Esophagus muscularis mucosa (tissue), 4 donors: ENCODE measurements around the gene DSTYK. TPM values are rescaled to one million over a fixed set of nuclear protein-coding genes. Genes with fewer than 3 reads are reported as not detected.

ENCODE experiments used
- DNase-seq: peaks from one replicate; pipeline ENCODE4 v3.0.0-alpha.2; 2017; ENCODE audit errors: extremely low spot score
- H3K27ac ChIP-seq, 4 donors: fragments of 200-600 bp; sonication (generic); replicated peaks in 1 of 4; 1 replicate in 3 of 4; 2 replicates in 1 of 4; pipeline ENCODE4 v1.5.1; 2016 to 2019; ENCODE audit warnings: mild to moderate bottlenecking in 1 of 4
- H3K27me3 ChIP-seq, 4 donors: fragments of 200-600 bp; sonication (generic); one replicate each; pipeline versions ENCODE4 v1.5.1 to v1.6.0; 2016 to 2019
- H3K36me3 ChIP-seq, 4 donors: fragments of 200-600 bp; sonication (generic); one replicate each; pipeline ENCODE4 v1.5.1; 2016 to 2019
- H3K4me1 ChIP-seq, 4 donors: fragments of 200-600 bp; sonication (generic); one replicate each; pipeline ENCODE4 v1.5.1; 2016 to 2019
- H3K4me3 ChIP-seq, 4 donors: fragments of 200-600 bp; sonication (generic); 1 replicate in 2 of 4; 2 replicates in 2 of 4; pipeline ENCODE4 v1.5.1; 2016 to 2019; ENCODE audit warnings: mild to moderate bottlenecking in 4 of 4, moderate library complexity in 1 of 4
- H3K9me3 ChIP-seq, 4 donors: fragments of 200-600 bp; sonication (generic); 1 replicate in 3 of 4; 2 replicates in 1 of 4; pipeline ENCODE4 v1.5.1; 2016 to 2019
- EP300 ChIP-seq: sonication (generic); formaldehyde crosslinking; IDR thresholded peaks from one replicate; pipeline ENCODE4 v1.6.1; 2017; ENCODE audit warnings: antibody characterized with exemption
- POLR2A ChIP-seq: fragments of 450-650 bp; IDR thresholded peaks from one replicate; pipeline ENCODE4 v1.6.1; 2017; ENCODE audit warnings: antibody characterized with exemption, moderate library complexity, mild to moderate bottlenecking, low read depth
- POLR2AphosphoS5 ChIP-seq, 2 donors: sonication (generic); formaldehyde crosslinking; IDR thresholded peaks; one replicate each; pipeline ENCODE4 v1.6.1; 2017; ENCODE audit warnings: antibody characterized with exemption in 2 of 2
- WGBS: methylation state at CpG from one replicate; pipeline ENCODE4 v1.1.5; 2018; 5-methylcytosine and 5-hydroxymethylcytosine counted together
- intact Hi-C: fragments of 100-400 bp; cut with DNase I; formaldehyde crosslinking; loops from one replicate; pipeline ENCODE4 v1.15.1; 2023
- total RNA-seq, 4 donors: library from RNA; depleted of rRNA; stranded (reverse); fragments of >200 nt; gene quantifications; one replicate each; pipeline versions ENCODE4 v1.1.0 to v1.2.1, GENCODE V29; 2016
- TF ChIP-seq, protein P1 (sequence below), 3 experiments: fragments of 200-600 bp in 2 of 3; fragments of 450-650 bp in 1 of 3; sonication (generic) in 2 of 3; IDR thresholded peaks; one replicate each; pipeline ENCODE4 v1.5.1; 2017 to 2019; ENCODE audit warnings: antibody characterized with exemption in 3 of 3, mild to moderate bottlenecking in 2 of 3, moderate library complexity in 1 of 3

Gene DSTYK
- total RNA-seq, 4 donors from 2014 or later: 12.0 to 16.1 (median 13.9) TPM

DNA sequence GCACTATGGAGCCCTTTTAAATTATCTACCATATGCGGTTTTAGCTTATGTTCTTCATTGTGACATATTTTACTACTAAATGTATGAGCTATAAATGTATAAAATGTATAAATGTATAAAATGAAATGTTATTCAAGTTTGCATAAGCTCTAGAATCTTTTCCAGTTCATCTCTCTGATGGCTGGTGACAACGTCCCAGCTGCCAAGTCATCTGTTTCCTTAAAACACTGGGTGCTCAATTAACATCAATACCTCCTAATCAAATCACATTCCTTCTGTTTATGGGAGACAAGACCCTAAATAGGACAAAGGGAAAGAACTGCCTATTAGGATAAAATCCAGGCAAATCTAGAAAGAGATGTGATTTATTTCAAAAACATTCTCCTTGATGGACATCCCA lies 22.9 kb downstream of the DSTYK start:
- WGBS: 64% methylated on average over 2 of the region's 2 CpGs
- peaks cover 22 to 73% (median 63%) of the 10 kb centered on the region in 4 donors for H3K4me1 ChIP-seq

DNA sequence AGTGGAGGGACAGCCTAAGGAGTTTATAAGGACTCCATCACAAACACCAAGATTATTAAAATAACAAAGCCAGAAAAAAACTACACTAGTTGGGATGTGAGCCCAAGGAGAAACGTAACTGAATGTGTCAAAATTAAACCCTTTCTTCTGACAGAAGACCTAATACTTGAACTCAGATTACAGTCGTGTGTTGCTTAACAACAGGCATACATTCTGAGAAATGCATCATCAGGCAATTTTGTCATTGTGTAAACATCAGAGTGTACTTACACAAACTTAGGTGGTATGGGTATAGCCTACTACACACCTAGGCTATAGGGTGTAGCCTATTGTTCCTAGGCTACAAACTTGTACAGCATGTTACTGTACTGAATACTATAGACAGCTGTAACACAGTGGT lies 23.4 kb downstream of the DSTYK start:
- Histone ChIP-seq H3K9me3 (no peaks in the 10 kb centered on the region), H3K27me3 (no peaks in the 10 kb centered on the region), H3K27ac (peak overlapping the region in 1 of 4 donors; percentile 16), H3K4me1 (peaks cover 26 to 74% (median 65%) of the 10 kb centered on the region in 4 donors), H3K36me3 (peaks cover 0 to 12% (median 5%) of the 10 kb centered on the region in 4 donors), H3K4me3 (no peak overlapping the region)
- intact Hi-C loops: no loop called here
- 30% methylated on average over 2 of the region's 2 CpGs for WGBS
- no peak for DNase-seq
- TF ChIP-seq, protein P1, sequence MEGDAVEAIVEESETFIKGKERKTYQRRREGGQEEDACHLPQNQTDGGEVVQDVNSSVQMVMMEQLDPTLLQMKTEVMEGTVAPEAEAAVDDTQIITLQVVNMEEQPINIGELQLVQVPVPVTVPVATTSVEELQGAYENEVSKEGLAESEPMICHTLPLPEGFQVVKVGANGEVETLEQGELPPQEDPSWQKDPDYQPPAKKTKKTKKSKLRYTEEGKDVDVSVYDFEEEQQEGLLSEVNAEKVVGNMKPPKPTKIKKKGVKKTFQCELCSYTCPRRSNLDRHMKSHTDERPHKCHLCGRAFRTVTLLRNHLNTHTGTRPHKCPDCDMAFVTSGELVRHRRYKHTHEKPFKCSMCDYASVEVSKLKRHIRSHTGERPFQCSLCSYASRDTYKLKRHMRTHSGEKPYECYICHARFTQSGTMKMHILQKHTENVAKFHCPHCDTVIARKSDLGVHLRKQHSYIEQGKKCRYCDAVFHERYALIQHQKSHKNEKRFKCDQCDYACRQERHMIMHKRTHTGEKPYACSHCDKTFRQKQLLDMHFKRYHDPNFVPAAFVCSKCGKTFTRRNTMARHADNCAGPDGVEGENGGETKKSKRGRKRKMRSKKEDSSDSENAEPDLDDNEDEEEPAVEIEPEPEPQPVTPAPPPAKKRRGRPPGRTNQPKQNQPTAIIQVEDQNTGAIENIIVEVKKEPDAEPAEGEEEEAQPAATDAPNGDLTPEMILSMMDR (IDR thresholded peaks at IDR 0.05): no peak
- TF ChIP-seq POLR2AphosphoS5 (IDR thresholded peaks at IDR 0.05): no peak
- TF ChIP-seq POLR2A: no peak
- TF ChIP-seq EP300: no peak

More for the DNA sequence above, 22.9 kb downstream of the DSTYK start:
- Histone ChIP-seq H3K36me3 (peaks cover 0 to 12% (median 5%) of the 10 kb centered on the region in 4 donors), H3K9me3 (no peaks in the 10 kb centered on the region), H3K27me3 (no peaks in the 10 kb centered on the region), H3K4me3 (no peak overlapping the region), H3K27ac (no peak overlapping the region)
- TF ChIP-seq POLR2A: no peak
- TF ChIP-seq, protein P1 (IDR thresholded peaks at IDR 0.05): no peak
- TF ChIP-seq EP300: no peak
- no peak for TF ChIP-seq POLR2AphosphoS5 (IDR thresholded peaks at IDR 0.05)
- no peak for DNase-seq
- intact Hi-C loops: no loop called here

DNA sequence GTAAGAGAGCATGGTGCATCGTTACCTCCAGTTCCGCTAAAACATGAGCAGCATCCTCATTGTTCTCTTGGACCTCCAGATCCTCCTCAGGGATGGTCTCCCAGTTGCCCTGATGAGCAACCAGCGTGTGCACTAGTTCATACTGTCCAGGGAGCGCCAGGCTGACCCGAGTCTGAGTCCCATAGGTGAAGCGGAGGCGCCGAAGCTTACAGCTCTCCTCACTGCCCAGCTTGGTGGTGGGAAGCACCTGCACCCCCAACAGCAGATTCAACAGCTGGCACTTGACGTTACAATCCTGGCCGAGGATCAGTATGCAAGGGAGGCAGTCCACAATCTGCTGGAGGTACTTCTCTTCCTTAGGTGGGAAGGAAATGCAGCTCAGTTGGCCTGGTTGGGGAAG lies 24.1 kb downstream of the DSTYK start:
- whole genome bisulfite sequencing: 91% methylated on average over 10 of the region's 10 CpGs
- intact Hi-C loops: no loop called here
- Histone ChIP-seq H3K9me3 (no peaks in the 10 kb centered on the region), H3K27me3 (no peaks in the 10 kb centered on the region), H3K36me3 (peaks cover 0 to 12% (median 5%) of the 10 kb centered on the region in 4 donors), H3K27ac (peak overlapping the region in 1 of 4 donors; percentile 16), H3K4me3 (no peak overlapping the region), H3K4me1 (peaks cover 27 to 79% (median 72%) of the 10 kb centered on the region in 4 donors)
- no peak for DNase-seq
- TF ChIP-seq, protein P1 (IDR thresholded peaks at IDR 0.05): no peak
- TF ChIP-seq POLR2AphosphoS5 (IDR thresholded peaks at IDR 0.05) (no peak), POLR2A (no peak), EP300 (no peak)

DNA sequence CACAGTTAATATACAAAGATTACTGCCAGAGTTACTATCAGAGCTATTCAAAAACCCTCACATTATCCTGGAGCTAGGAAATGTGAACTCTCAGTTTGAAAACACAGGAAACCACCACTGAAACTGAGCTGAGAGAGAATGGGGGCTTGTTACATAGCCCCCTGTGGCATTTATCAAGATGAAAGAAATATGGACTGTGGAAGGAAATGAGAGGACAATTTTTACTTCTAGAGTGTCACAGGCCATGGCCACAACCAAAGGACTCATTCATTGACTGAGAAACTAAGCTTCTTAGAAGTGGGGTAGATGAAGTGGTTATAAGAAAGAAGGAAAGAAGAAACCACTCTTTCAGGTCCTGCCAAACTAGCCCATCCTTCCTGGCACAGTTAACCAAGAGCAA lies 25.3 kb downstream of the DSTYK start:
- H3K9me3 ChIP-seq: no peaks in the 10 kb centered on the region
- H3K27ac ChIP-seq: no peak overlapping the region
- peaks cover 0 to 20% (median 7%) of the 10 kb centered on the region in 4 donors for H3K36me3 ChIP-seq
- TF ChIP-seq POLR2A (no peak), EP300 (no peak), POLR2AphosphoS5 (IDR thresholded peaks at IDR 0.05) (no peak)
- TF ChIP-seq, protein P1 (IDR thresholded peaks at IDR 0.05): no peak
- peaks cover 23 to 69% (median 62%) of the 10 kb centered on the region in 4 donors for H3K4me1 ChIP-seq
- no peaks in the 10 kb centered on the region for H3K27me3 ChIP-seq
- no peak for DNase-seq
- intact Hi-C loops: no loop called here
- H3K4me3 ChIP-seq: no peak overlapping the region
